Activated CD4-positive, alpha-beta memory T cell treated with anti-CD3 and anti-CD28 coated beads, Interleukin-2, amount 10 ng/mL, durations not matched to agents 7 days and 5 days (primary cell): ENCODE data around the gene HLCS. TPM values are rescaled to one million over a fixed set of nuclear protein-coding genes. Genes with fewer than 3 reads are reported as not detected.
"Not testable (repeated sequence)": the region's sequence is repeated elsewhere in the genome, so short reads cannot be mapped to it uniquely, and the experiment has no call there.

Source experiments
- CTCF ChIA-PET: fragments of 350-600 bp; sonication (Branson Sonifier 250); formaldehyde crosslinking; loops from one replicate; lab custom pipeline; 2021; ENCODE audit warnings: antibody characterized with exemption, inconsistent platforms; lab: Charles Lee
- POLR2A ChIA-PET: fragments of 350-600 bp; sonication (Branson Sonifier 250); formaldehyde crosslinking; loops from one replicate; lab custom pipeline; 2021; ENCODE audit warnings: antibody characterized with exemption; lab: Charles Lee
- DNase-seq: peaks from one replicate; pipeline ENCODE4 v3.0.0-alpha.2; 2020
- H3K27ac Mint-ChIP-seq: one replicate; pipeline ENCODE4 v1.8.0; 2021; ENCODE audit warnings: mild to moderate bottlenecking, mixed read lengths
- H3K27me3 Mint-ChIP-seq: one replicate; pipeline ENCODE4 v1.8.0; 2021; ENCODE audit warnings: mixed read lengths
- H3K36me3 Mint-ChIP-seq: one replicate; pipeline ENCODE4 v1.8.0; 2021; ENCODE audit warnings: low read depth, mixed read lengths
- H3K4me1 Mint-ChIP-seq: one replicate; pipeline ENCODE4 v1.8.0; 2021; ENCODE audit warnings: mixed read lengths
- H3K4me3 Mint-ChIP-seq: one replicate; pipeline ENCODE4 v1.8.0; 2021; ENCODE audit warnings: mild to moderate bottlenecking, mixed read lengths
- H3K9me3 Mint-ChIP-seq: one replicate; pipeline ENCODE4 v1.8.0; 2021; ENCODE audit warnings: mixed read lengths
- total RNA-seq, 2 experiments: library from RNA; stranded (reverse); gene quantifications; one replicate each; pipeline ENCODE4 v1.2.3, GENCODE V29; 2021

Gene HLCS
- total RNA-seq, 2 experiments from 2014 or later, result 13.3 to 13.9 TPM

GRCh38 chr21:36964398-36964797 is 2.1 kb downstream of the HLCS start:
- peaks cover 25% of the 10 kb centered on the region for H3K4me1 Mint-ChIP-seq
- ChIA-PET POLR2A (no interaction called here), CTCF (interaction anchor here (0.6 to 1.2 kb wide), 4 partner anchors 13 to 924 kb away, joined by 3 to 5 read pairs (median 4); no protein-coding TSS in a partner anchor)
- no peak for DNase-seq
- H3K27me3 Mint-ChIP-seq, result no peaks in the 10 kb centered on the region
- no peak overlapping the region for H3K4me3 Mint-ChIP-seq
- no peaks in the 10 kb centered on the region for H3K9me3 Mint-ChIP-seq
- peaks cover 15% of the 10 kb centered on the region for H3K36me3 Mint-ChIP-seq
- no peak overlapping the region for H3K27ac Mint-ChIP-seq

- no peak for DNase-seq
- ChIA-PET CTCF (no interaction called here), POLR2A (no interaction called here)
- peaks cover 22% of the 10 kb centered on the region for H3K4me1 Mint-ChIP-seq
- H3K27me3 Mint-ChIP-seq, result no peaks in the 10 kb centered on the region
- no peaks in the 10 kb centered on the region for H3K9me3 Mint-ChIP-seq
- H3K27ac Mint-ChIP-seq, result no peak overlapping the region
- H3K36me3 Mint-ChIP-seq, result peaks cover 15% of the 10 kb centered on the region
- H3K4me3 Mint-ChIP-seq, result no peak overlapping the region
These were observed 4.2 kb downstream of the HLCS start for GRCh38 chr21:36962098-36962780.

GRCh38 chr21:36960676-36961284 is 5.7 kb downstream of the HLCS start:
- Mint-ChIP-seq H3K9me3 (no peaks in the 10 kb centered on the region), H3K27ac (no peak overlapping the region), H3K4me3 (no peak overlapping the region), H3K4me1 (peaks cover 16% of the 10 kb centered on the region), H3K27me3 (no peaks in the 10 kb centered on the region), H3K36me3 (peaks cover 19% of the 10 kb centered on the region)
- DNase-seq, result no peak
- CTCF ChIA-PET, result interaction anchor here (0.7 kb wide), 1 partner anchor 28 kb away, joined by 3 read pairs; no protein-coding TSS in a partner anchor
- POLR2A ChIA-PET, result no interaction called here

- H3K4me1 Mint-ChIP-seq, result peaks cover 2% of the 10 kb centered on the region
- DNase-seq, result no peak
- H3K4me3 Mint-ChIP-seq, result no peak overlapping the region
- H3K27ac Mint-ChIP-seq, result no peak overlapping the region
- H3K36me3 Mint-ChIP-seq, result peaks cover 21% of the 10 kb centered on the region
- no peaks in the 10 kb centered on the region for H3K27me3 Mint-ChIP-seq
- no peaks in the 10 kb centered on the region for H3K9me3 Mint-ChIP-seq
- ChIA-PET POLR2A (interaction anchor here (0.7 kb wide), 1 partner anchor 28 kb away, joined by 3 read pairs; no protein-coding TSS in a partner anchor), CTCF (no interaction called here)
These were observed 7.2 kb downstream of the HLCS start for GRCh38 chr21:36959020-36959835.

- no peaks in the 10 kb centered on the region for H3K9me3 Mint-ChIP-seq
- H3K4me1 Mint-ChIP-seq, result peaks cover 2% of the 10 kb centered on the region
- no peak overlapping the region for H3K4me3 Mint-ChIP-seq
- no peak for DNase-seq
- peaks cover 17% of the 10 kb centered on the region for H3K36me3 Mint-ChIP-seq
- H3K27ac Mint-ChIP-seq, result no peak overlapping the region
- ChIA-PET CTCF (interaction anchor here (0.9 to 1.9 kb wide), 3 partner anchors 15 to 23 kb away, joined by 3 to 10 read pairs (median 3); no protein-coding TSS in a partner anchor), POLR2A (interaction anchor here (0.7 kb wide), 1 partner anchor 15 kb away, joined by 3 read pairs; no protein-coding TSS in a partner anchor)
- no peaks in the 10 kb centered on the region for H3K27me3 Mint-ChIP-seq
These were observed 10.7 kb downstream of the HLCS start for GRCh38 chr21:36955783-36956182.

- H3K9me3 Mint-ChIP-seq, H3K4me1 Mint-ChIP-seq, H3K27me3 Mint-ChIP-seq, DNase-seq, H3K4me3 Mint-ChIP-seq, H3K27ac Mint-ChIP-seq, POLR2A ChIA-PET: not testable (repeated sequence)
- H3K36me3 Mint-ChIP-seq, result peaks cover 19% of the 10 kb centered on the region
- CTCF ChIA-PET, result interaction anchor here (0.7 to 1.3 kb wide), 2 partner anchors 24 to 37 kb away, joined by 4 to 5 read pairs; no protein-coding TSS in a partner anchor
These were observed 14.1 kb downstream of the HLCS start for GRCh38 chr21:36952331-36952730.

- Mint-ChIP-seq H3K4me1 (no peaks in the 10 kb centered on the region), H3K9me3 (no peaks in the 10 kb centered on the region), H3K27ac (no peak overlapping the region), H3K4me3 (no peak overlapping the region), H3K27me3 (no peaks in the 10 kb centered on the region), H3K36me3 (peaks cover 25% of the 10 kb centered on the region)
- POLR2A ChIA-PET, result no interaction called here
- CTCF ChIA-PET, result no interaction called here
- no peak for DNase-seq
These were observed 17.0 kb downstream of the HLCS start for GRCh38 chr21:36949171-36950141.

GRCh38 chr21:36948686-36949085 is 17.8 kb downstream of the HLCS start:
- Mint-ChIP-seq H3K4me1 (no peaks in the 10 kb centered on the region), H3K27me3 (no peaks in the 10 kb centered on the region), H3K27ac (no peak overlapping the region), H3K9me3 (no peaks in the 10 kb centered on the region), H3K36me3 (peaks cover 25% of the 10 kb centered on the region), H3K4me3 (no peak overlapping the region)
- no peak for DNase-seq
- CTCF ChIA-PET, result interaction anchor here (0.6 kb wide), 1 partner anchor 24 kb away, joined by 3 read pairs; no protein-coding TSS in a partner anchor
- POLR2A ChIA-PET, result interaction anchor here (0.7 kb wide), 1 partner anchor 41 kb away, joined by 3 read pairs; no protein-coding TSS in a partner anchor

- no peak overlapping the region for H3K27ac Mint-ChIP-seq
- peaks cover 25% of the 10 kb centered on the region for H3K36me3 Mint-ChIP-seq
- no peaks in the 10 kb centered on the region for H3K9me3 Mint-ChIP-seq
- DNase-seq, result no peak
- no peak overlapping the region for H3K4me3 Mint-ChIP-seq
- POLR2A ChIA-PET, result no interaction called here
- no peaks in the 10 kb centered on the region for H3K4me1 Mint-ChIP-seq
- CTCF ChIA-PET, result interaction anchor here (0.8 kb wide), 1 partner anchor 9 kb away, joined by 3 read pairs; no protein-coding TSS in a partner anchor
- H3K27me3 Mint-ChIP-seq, result no peaks in the 10 kb centered on the region
These were observed 19.5 kb downstream of the HLCS start for GRCh38 chr21:36946949-36947356.

GRCh38 chr21:36945496-36946138 is 20.9 kb downstream of the HLCS start:
- Mint-ChIP-seq H3K27me3 (no peaks in the 10 kb centered on the region), H3K27ac (no peak overlapping the region), H3K36me3 (peaks cover 22% of the 10 kb centered on the region), H3K9me3 (no peaks in the 10 kb centered on the region), H3K4me3 (no peak overlapping the region), H3K4me1 (no peaks in the 10 kb centered on the region)
- POLR2A ChIA-PET, result no interaction called here
- DNase-seq, result no peak
- CTCF ChIA-PET, result interaction anchor here (0.8 kb wide), 1 partner anchor 22 kb away, joined by 3 read pairs; no protein-coding TSS in a partner anchor

GRCh38 chr21:36936361-36937135 is 29.9 kb downstream of the HLCS start:
- no peaks in the 10 kb centered on the region for H3K27me3 Mint-ChIP-seq
- H3K4me1 Mint-ChIP-seq, result peaks cover 2% of the 10 kb centered on the region
- peaks cover 8% of the 10 kb centered on the region for H3K36me3 Mint-ChIP-seq
- ChIA-PET CTCF (interaction anchor here (2.1 to 2.3 kb wide), 2 partner anchors 53 to 73 kb away, joined by 7 read pairs; no protein-coding TSS in a partner anchor), POLR2A (no interaction called here)
- H3K9me3 Mint-ChIP-seq, result no peaks in the 10 kb centered on the region
- no peak for DNase-seq
- H3K27ac Mint-ChIP-seq, result no peak overlapping the region
- H3K4me3 Mint-ChIP-seq, result no peak overlapping the region
